GM21619 (cell line): ENCODE measurements around the gene TRAF3IP1.
"Not testable (repeated sequence)": the region's sequence is repeated elsewhere in the genome, so short reads cannot be mapped to it uniquely, and the experiment has no call there.

Source experiments
- ATAC-seq: cut with Tn5 transposase; IDR thresholded peaks from one replicate; pipeline ENCODE4 v1.9.1; 2021; ENCODE audit not compliant: unreplicated experiment

Gene TRAF3IP1

GRCh38 chr2:238320246-238320647 lies at the start of gene TRAF3IP1:
TRAF3IP1 (plus strand) TSS chr2:238320518; CDS start chr2:238320663, 145 bp downstream.
- peak; percentile 94 for ATAC-seq

GRCh38 chr2:238270606-238271005 lies 49.7 kb upstream of the TRAF3IP1 start:
- no peak for ATAC-seq

- no peak for ATAC-seq
Measured at GRCh38 chr2:238271061-238271554, 49.2 kb upstream of the TRAF3IP1 start.

GRCh38 chr2:238271686-238272085 lies 48.6 kb upstream of the TRAF3IP1 start:
- ATAC-seq, result not testable (repeated sequence)

- no peak for ATAC-seq
Measured at GRCh38 chr2:238272156-238272555, 48.2 kb upstream of the TRAF3IP1 start.

GRCh38 chr2:238273433-238273832 lies 46.9 kb upstream of the TRAF3IP1 start:
- ATAC-seq, result not testable (repeated sequence)

GRCh38 chr2:238274152-238274865 lies 46.0 kb upstream of the TRAF3IP1 start:
- ATAC-seq, result no peak

GRCh38 chr2:238277695-238278094 lies 42.6 kb upstream of the TRAF3IP1 start:
- no peak for ATAC-seq

- ATAC-seq, result no peak
Measured at GRCh38 chr2:238278626-238279323, 41.5 kb upstream of the TRAF3IP1 start.

GRCh38 chr2:238279324-238279682 lies 41.0 kb upstream of the TRAF3IP1 start:
- ATAC-seq, result no peak

- ATAC-seq, result no peak
Measured at GRCh38 chr2:238280083-238280825, 40.1 kb upstream of the TRAF3IP1 start.

- no peak for ATAC-seq
Measured at GRCh38 chr2:238281826-238282480, 38.4 kb upstream of the TRAF3IP1 start.

GRCh38 chr2:238282861-238283738 lies 37.2 kb upstream of the TRAF3IP1 start:
- no peak for ATAC-seq

- no peak for ATAC-seq
Measured at GRCh38 chr2:238284802-238285515, 35.4 kb upstream of the TRAF3IP1 start.

GRCh38 chr2:238285653-238286082 lies 34.6 kb upstream of the TRAF3IP1 start:
- ATAC-seq, result no peak

- no peak for ATAC-seq
Measured at GRCh38 chr2:238286095-238286494, 34.2 kb upstream of the TRAF3IP1 start.

GRCh38 chr2:238286551-238286950 lies 33.8 kb upstream of the TRAF3IP1 start:
- ATAC-seq, result no peak

GRCh38 chr2:238286987-238287736 lies 33.2 kb upstream of the TRAF3IP1 start:
- ATAC-seq, result no peak
